ENCODE results near the gene COL4A2.

DNA sequence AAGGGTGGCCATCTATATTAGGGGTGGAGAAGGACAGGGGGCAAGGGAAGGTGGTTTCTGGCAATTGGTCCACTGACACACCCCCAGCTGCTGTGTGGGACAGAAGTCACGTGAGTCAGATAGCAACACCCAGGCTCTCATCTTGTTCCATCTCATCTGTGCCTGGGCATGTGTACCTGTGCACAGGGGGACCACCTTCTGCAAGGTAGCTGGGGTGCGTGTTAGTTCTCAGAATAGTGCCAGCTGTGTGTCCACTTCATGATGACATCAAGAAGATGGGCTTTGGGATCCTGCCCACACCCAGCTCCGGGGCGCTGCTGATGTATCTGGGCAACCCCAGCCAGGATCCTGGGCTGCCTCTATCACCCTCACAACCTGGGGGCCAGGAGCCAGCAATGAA lies 38.6 kb downstream of the COL4A2 start:
- TF ChIP-seq, protein P1, sequence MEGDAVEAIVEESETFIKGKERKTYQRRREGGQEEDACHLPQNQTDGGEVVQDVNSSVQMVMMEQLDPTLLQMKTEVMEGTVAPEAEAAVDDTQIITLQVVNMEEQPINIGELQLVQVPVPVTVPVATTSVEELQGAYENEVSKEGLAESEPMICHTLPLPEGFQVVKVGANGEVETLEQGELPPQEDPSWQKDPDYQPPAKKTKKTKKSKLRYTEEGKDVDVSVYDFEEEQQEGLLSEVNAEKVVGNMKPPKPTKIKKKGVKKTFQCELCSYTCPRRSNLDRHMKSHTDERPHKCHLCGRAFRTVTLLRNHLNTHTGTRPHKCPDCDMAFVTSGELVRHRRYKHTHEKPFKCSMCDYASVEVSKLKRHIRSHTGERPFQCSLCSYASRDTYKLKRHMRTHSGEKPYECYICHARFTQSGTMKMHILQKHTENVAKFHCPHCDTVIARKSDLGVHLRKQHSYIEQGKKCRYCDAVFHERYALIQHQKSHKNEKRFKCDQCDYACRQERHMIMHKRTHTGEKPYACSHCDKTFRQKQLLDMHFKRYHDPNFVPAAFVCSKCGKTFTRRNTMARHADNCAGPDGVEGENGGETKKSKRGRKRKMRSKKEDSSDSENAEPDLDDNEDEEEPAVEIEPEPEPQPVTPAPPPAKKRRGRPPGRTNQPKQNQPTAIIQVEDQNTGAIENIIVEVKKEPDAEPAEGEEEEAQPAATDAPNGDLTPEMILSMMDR (conservative IDR thresholded peaks at IDR 0.05; ENCODE audit: low read length) = no peak
- no peak for TF ChIP-seq EZH2phosphoT487 (IDR thresholded peaks at IDR 0.05; ENCODE audit: borderline replicate concordance)
